ENCODE results near the gene ASAP2. TPM values are rescaled to one million over a fixed set of nuclear protein-coding genes. Genes with fewer than 3 reads are reported as not detected.

ASAP2 gene
- total RNA-seq, 1 experiment from 2014 or later, result 14.3 TPM

- ATAC-seq (no peak), DNase-seq (ENCODE audit: low spot score) (no peak)
- peaks cover 9% of the 10 kb centered on the region for H3K4me1 Mint-ChIP-seq
- no peak overlapping the region; the same call in 1 of the 2 replicates for H3K27ac Mint-ChIP-seq
- H3K27me3 Mint-ChIP-seq (ENCODE audit: low read depth), result peaks cover 11% of the 10 kb centered on the region; the same call in 1 of the 2 replicates
- no peaks in the 10 kb centered on the region; the same call in 1 of the 2 replicates for H3K36me3 Mint-ChIP-seq
- no peaks in the 10 kb centered on the region for H3K9me3 Mint-ChIP-seq
- CTCF ChIA-PET, result no interaction called here
- no peak overlapping the region for H3K4me3 Mint-ChIP-seq
- POLR2A ChIA-PET, result no interaction called here
- no peak for TF ChIP-seq ZNF512 (CRISPR knock-in tag; IDR thresholded peaks at IDR 0.05; ENCODE audit: borderline replicate concordance)
- TF ChIP-seq ELF4 (CRISPR knock-in tag; IDR thresholded peaks at IDR 0.05; ENCODE audit: low read depth), result no peak
- TF ChIP-seq TEAD1 (CRISPR knock-in tag; IDR thresholded peaks at IDR 0.05), result no peak
- peak; percentile 42; the same call in 1 of the 2 replicates for TF ChIP-seq GABPB1 (CRISPR knock-in tag; IDR thresholded peaks at IDR 0.05)
Measured at GRCh38 chr2:9420495-9420894, 213.9 kb downstream of the ASAP2 start.

GRCh38 chr2:9422321-9423099 lies 215.9 kb downstream of the ASAP2 start:
- Mint-ChIP-seq H3K27me3 (ENCODE audit: low read depth) (peaks cover 11% of the 10 kb centered on the region; the same call in 1 of the 2 replicates), H3K4me1 (peaks cover 9% of the 10 kb centered on the region), H3K36me3 (no peaks in the 10 kb centered on the region; the same call in 1 of the 2 replicates), H3K27ac (no peak overlapping the region), H3K4me3 (peak overlapping the region; percentile 91; the same call in 1 of the 2 replicates), H3K9me3 (no peaks in the 10 kb centered on the region)
- peak; percentile 21; the same call in 1 of the 2 replicates for TF ChIP-seq MAX (CRISPR knock-in tag; IDR thresholded peaks at IDR 0.05)
- 0 out of 2 replicates have a peak, but pooled peaks have one; percentile 8 for TF ChIP-seq ETV6 (CRISPR knock-in tag; IDR thresholded peaks at IDR 0.05)
- TF ChIP-seq GABPB1 (CRISPR knock-in tag; IDR thresholded peaks at IDR 0.05), result peak; percentile 14; the same call in 1 of the 2 replicates
- 0 out of 2 replicates have a peak, but pooled peaks have one; percentile 42 for TF ChIP-seq CREM (CRISPR knock-in tag; IDR thresholded peaks at IDR 0.05)
- TF ChIP-seq SMAD3 (CRISPR knock-in tag; IDR thresholded peaks at IDR 0.05; ENCODE audit: borderline replicate concordance), result no peak
- TF ChIP-seq ZNF423 (CRISPR knock-in tag; IDR thresholded peaks at IDR 0.05), result no peak
- no peak for TF ChIP-seq GTF2I (CRISPR knock-in tag; conservative IDR thresholded peaks at IDR 0.05)
- TF ChIP-seq OVOL2 (CRISPR knock-in tag; IDR thresholded peaks at IDR 0.05; ENCODE audit: borderline replicate concordance), result no peak
- TF ChIP-seq CTCF (IDR thresholded peaks at IDR 0.05), result no peak
- no peak for TF ChIP-seq NFATC4 (CRISPR knock-in tag; IDR thresholded peaks at IDR 0.05)
- TF ChIP-seq ZNF121 (CRISPR knock-in tag; IDR thresholded peaks at IDR 0.05), result no peak
- no peak for TF ChIP-seq ZBTB21 (CRISPR knock-in tag; IDR thresholded peaks at IDR 0.05; ENCODE audit: borderline replicate concordance)
- TF ChIP-seq ZNF416 (CRISPR knock-in tag; IDR thresholded peaks at IDR 0.05), result no peak
- TF ChIP-seq RORB (CRISPR knock-in tag; IDR thresholded peaks at IDR 0.05), result no peak
- no peak for TF ChIP-seq ZNF425 (CRISPR knock-in tag; conservative IDR thresholded peaks at IDR 0.05)
- 0 out of 2 replicates have a peak, but pooled peaks have one; percentile 10 for TF ChIP-seq ATF1 (CRISPR knock-in tag; IDR thresholded peaks at IDR 0.05)
- TF ChIP-seq ZNF232 (CRISPR knock-in tag; IDR thresholded peaks at IDR 0.05), result no peak
- TF ChIP-seq FOXP1 (CRISPR knock-in tag; IDR thresholded peaks at IDR 0.05; ENCODE audit: borderline replicate concordance), result peak; percentile 46; the same call in 1 of the 2 replicates
- ChIA-PET CTCF (interaction anchor here (0.8 to 2.3 kb wide), 7 partner anchors 21 to 284 kb away, joined by 3 to 16 read pairs (median 6); no protein-coding TSS in a partner anchor), POLR2A (interaction anchor here (0.9 to 1.3 kb wide), 4 partner anchors 21 to 281 kb away, joined by 3 to 5 read pairs (median 4); partner anchors contain the start of gene YWHAQ)
- peak; percentile 42 for DNase-seq (ENCODE audit: low spot score)
- ATAC-seq, result peak; percentile 36

Data from WTC11 (cell line).